Common myeloid progenitor, CD34-positive (primary cell): ENCODE measurements around the gene GALNT13.
A peak's percentile ranks its signal among the peaks of the same experiment; 100 is the strongest.

Experiments used
- CTCF ChIA-PET: fragments of 350-600 bp; sonication (Branson Sonifier 250); formaldehyde crosslinking; loops from one replicate; lab custom pipeline; 2021; ENCODE audit warnings: antibody characterized with exemption; lab: Charles Lee
- POLR2A ChIA-PET: fragments of 350-600 bp; sonication (Branson Sonifier 250); formaldehyde crosslinking; loops from one replicate; lab custom pipeline; 2021; ENCODE audit warnings: antibody characterized with exemption; lab: Charles Lee
- DNase-seq, 3 donors: peaks; one replicate each; pipeline versions ENCODE4 v3.0.0 to v3.0.0-alpha.2; 2013
- H3K27ac ChIP-seq, 2 experiments: 1 replicate in 1 of 2; 2 replicates in 1 of 2; pipeline ENCODE4 v1.7.0; 2013; ENCODE audit warnings: inconsistent platforms in 2 of 2, low read length in 2 of 2, mild to moderate bottlenecking in 2 of 2, low read depth in 1 of 2, moderate library complexity in 1 of 2; ENCODE audit not compliant: severe bottlenecking in 2 of 2, insufficient read depth in 1 of 2, poor library complexity in 1 of 2
- H3K27me3 ChIP-seq, 5 experiments: replicated peaks in 2 of 5; 1 replicate in 3 of 5; 2 replicates in 2 of 5; pipeline versions ENCODE4 v1.6.1 to v1.7.0; 2013; ENCODE audit warnings: low read length in 4 of 5, mild to moderate bottlenecking in 2 of 5, moderate library complexity in 2 of 5, inconsistent platforms in 1 of 5; ENCODE audit not compliant: insufficient read depth in 5 of 5, control insufficient read depth in 4 of 5
- H3K36me3 ChIP-seq, 4 experiments: 1 replicate in 2 of 4; 2 replicates in 2 of 4; pipeline versions ENCODE4 v1.6.1 to v1.7.0; 2013; ENCODE audit warnings: low read length in 3 of 4, control low read depth in 1 of 4, mild to moderate bottlenecking in 1 of 4; ENCODE audit not compliant: control insufficient read depth in 4 of 4, insufficient read depth in 4 of 4
- H3K4me1 ChIP-seq, 4 experiments: 1 replicate in 3 of 4; 2 replicates in 1 of 4; pipeline versions ENCODE4 v1.6.1 to v1.7.1; 2013; ENCODE audit warnings: low read length in 3 of 4, mild to moderate bottlenecking in 3 of 4, control low read depth in 1 of 4, inconsistent platforms in 1 of 4, moderate library complexity in 1 of 4; ENCODE audit not compliant: control insufficient read depth in 4 of 4, insufficient read depth in 4 of 4; ENCODE audit errors: control extremely low read depth in 1 of 4
- H3K4me3 ChIP-seq, 7 experiments: 1 replicate in 4 of 7; 2 replicates in 3 of 7; pipeline versions ENCODE4 v1.5.1 to v1.7.0; 2013; ENCODE audit warnings: mild to moderate bottlenecking in 7 of 7, low read length in 6 of 7, moderate library complexity in 6 of 7, inconsistent platforms in 2 of 7, low read depth in 2 of 7, control low read depth in 1 of 7; ENCODE audit not compliant: insufficient read depth in 4 of 7, control insufficient read depth in 1 of 7; ENCODE audit errors: extremely low read depth in 1 of 7
- H3K9me3 ChIP-seq, 5 experiments: 1 replicate in 4 of 5; 2 replicates in 1 of 5; pipeline versions ENCODE4 v1.6.1 to v1.7.1; 2013; ENCODE audit warnings: low read length in 4 of 5, mild to moderate bottlenecking in 2 of 5, inconsistent platforms in 1 of 5, low read depth in 1 of 5, moderate library complexity in 1 of 5; ENCODE audit not compliant: control insufficient read depth in 4 of 5, insufficient read depth in 2 of 5; ENCODE audit errors: control extremely low read depth in 1 of 5
- WGBS: methylation state at CpG from one replicate; pipeline ENCODE4 v1.1.5; 2013; ENCODE audit not compliant: insufficient coverage; 5-methylcytosine and 5-hydroxymethylcytosine counted together

Gene GALNT13

DNA sequence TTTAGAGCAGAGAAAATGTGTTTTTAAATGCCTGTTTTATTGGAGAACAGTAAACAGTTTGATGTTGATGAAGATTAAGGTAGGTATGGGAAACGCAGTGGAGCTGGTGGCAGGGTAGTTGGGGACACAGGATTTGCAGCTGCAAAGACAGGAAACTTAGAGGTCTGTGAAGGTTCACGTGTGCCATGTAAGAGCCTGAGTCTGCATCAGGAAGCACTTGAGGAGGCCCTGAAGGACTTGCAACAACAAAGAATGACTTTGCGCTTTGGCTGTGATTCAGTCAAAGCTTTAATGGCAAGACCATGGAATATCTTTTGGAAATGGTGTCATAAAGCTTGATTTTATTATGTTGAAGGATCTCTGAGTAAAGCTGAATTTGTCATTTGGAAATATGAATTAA lies 479.2 kb downstream of the GALNT13 start:
- ChIA-PET CTCF (interaction anchor here (1.7 kb wide), 1 partner anchor 24 kb away, joined by 4 read pairs; no protein-coding TSS in a partner anchor), POLR2A (no interaction called here)
- H3K9me3 ChIP-seq = no peaks in the 10 kb centered on the region
- DNase-seq = peak; percentile 14 to 79 (median 67)
- no peaks in the 10 kb centered on the region for H3K27me3 ChIP-seq
- no peak overlapping the region for H3K27ac ChIP-seq
- H3K36me3 ChIP-seq = no peaks in the 10 kb centered on the region
- WGBS = 0% methylated on average over 3 of the region's 3 CpGs
- no peak overlapping the region for H3K4me3 ChIP-seq
- peaks cover 0 to 9% (median 5%) of the 10 kb centered on the region in 4 experiments for H3K4me1 ChIP-seq

DNA sequence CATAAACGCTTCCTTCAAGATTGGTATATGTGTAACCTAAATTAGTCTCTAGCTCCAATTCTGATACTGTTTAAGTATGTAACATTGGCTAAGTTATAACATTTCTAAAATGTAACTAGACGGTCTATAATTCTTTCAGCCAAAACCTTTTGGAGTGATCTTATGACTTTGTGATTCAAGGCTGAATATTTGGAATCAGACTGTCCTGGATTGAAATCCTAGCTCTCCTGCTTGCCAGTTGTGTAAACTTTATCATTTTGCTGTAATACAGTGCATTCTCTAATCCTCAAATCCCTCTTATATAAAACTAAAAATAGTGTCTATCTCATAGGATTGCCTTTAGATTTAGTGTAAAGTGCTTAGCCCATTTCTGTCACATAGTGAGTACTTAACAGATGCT lies 489.6 kb downstream of the GALNT13 start:
- no peaks in the 10 kb centered on the region for H3K36me3 ChIP-seq
- H3K4me1 ChIP-seq = no peaks in the 10 kb centered on the region
- no peaks in the 10 kb centered on the region for H3K9me3 ChIP-seq
- POLR2A ChIA-PET = no interaction called here
- CTCF ChIA-PET = interaction anchor here (1.5 kb wide), 1 partner anchor 10 kb away, joined by 3 read pairs; no protein-coding TSS in a partner anchor
- no peaks in the 10 kb centered on the region for H3K27me3 ChIP-seq
- no peak overlapping the region for H3K27ac ChIP-seq
- WGBS = no CpG with 5 or more reads among the region's 2 CpGs
- no peak overlapping the region for H3K4me3 ChIP-seq
- no peak for DNase-seq

DNA sequence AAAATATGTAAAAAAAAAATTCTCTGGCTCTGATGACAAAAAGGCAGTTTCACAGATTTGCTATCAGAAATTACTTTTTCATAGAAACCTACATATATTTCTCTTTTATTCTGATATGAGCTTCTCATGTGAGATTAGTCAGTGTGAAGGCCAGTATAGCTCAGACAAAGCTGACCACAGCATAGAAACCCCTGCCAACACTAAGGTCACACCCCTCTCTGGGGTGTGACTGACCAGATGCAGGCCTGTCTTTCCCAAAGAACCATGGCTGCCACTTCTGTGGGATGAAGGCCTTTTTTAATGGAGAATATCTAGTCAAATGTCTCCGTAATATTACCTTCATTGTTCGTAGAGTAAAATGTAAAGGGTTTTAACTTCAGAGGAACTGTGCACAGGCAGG lies 496.4 kb downstream of the GALNT13 start:
- Histone ChIP-seq H3K27me3 (no peaks in the 10 kb centered on the region), H3K4me3 (no peak overlapping the region), H3K36me3 (no peaks in the 10 kb centered on the region), H3K4me1 (no peaks in the 10 kb centered on the region), H3K9me3 (no peaks in the 10 kb centered on the region), H3K27ac (no peak overlapping the region)
- WGBS = 95% methylated on average over 2 of the region's 2 CpGs
- CTCF ChIA-PET = interaction anchor here (0.6 kb wide), 1 partner anchor 16 kb away, joined by 3 read pairs; no protein-coding TSS in a partner anchor
- POLR2A ChIA-PET = no interaction called here
- DNase-seq = no peak

DNA sequence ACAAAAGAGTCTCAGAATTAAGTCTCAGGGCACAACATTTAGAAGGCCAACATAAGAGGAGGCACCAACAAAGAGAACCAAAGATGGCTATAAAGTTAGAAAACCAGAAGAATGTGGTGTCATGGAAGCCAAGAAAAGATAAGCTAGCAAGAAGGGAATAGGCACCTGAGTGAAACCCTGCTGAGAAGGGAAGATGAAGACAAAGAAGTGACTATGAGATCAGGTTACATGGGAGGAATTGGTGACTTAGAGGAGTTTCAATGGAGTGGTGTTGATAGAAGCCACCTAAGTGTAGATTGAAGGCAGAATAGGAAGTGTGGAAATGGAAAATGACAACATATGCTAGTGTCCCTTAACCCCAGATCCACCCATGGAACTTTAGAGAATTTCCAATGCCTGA lies 499.2 kb downstream of the GALNT13 start:
- no peak for DNase-seq
- no peaks in the 10 kb centered on the region for H3K36me3 ChIP-seq
- ChIA-PET CTCF (interaction anchor here (0.7 kb wide), 1 partner anchor 10 kb away, joined by 3 read pairs; no protein-coding TSS in a partner anchor), POLR2A (no interaction called here)
- H3K27ac ChIP-seq = no peak overlapping the region
- peaks cover 0 to 3% (median 0%) of the 10 kb centered on the region in 4 experiments for H3K4me1 ChIP-seq
- H3K27me3 ChIP-seq = peaks cover 0 to 3% (median 0%) of the 10 kb centered on the region in 5 experiments
- H3K9me3 ChIP-seq = no peaks in the 10 kb centered on the region
- no peak overlapping the region for H3K4me3 ChIP-seq

DNA sequence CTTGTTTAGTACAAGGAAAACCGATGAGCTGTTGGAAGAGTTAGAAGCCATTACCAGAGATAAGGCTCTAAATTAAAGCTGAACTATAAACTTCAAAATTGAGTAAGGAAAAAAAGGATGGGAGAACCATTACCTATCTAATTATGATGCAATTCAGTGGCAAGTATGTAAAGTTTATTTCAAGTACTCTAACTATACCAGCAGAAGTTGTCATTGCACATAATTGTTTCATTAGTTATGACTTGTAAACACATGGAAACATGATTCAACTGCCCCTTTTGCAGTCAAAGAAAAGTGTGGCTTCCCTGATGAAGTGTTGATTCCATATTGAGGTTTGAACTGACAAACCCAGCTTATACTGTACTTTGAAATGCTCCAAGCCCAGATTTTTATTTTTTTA lies 502.7 kb downstream of the GALNT13 start:
- peaks cover 0 to 5% (median 2%) of the 10 kb centered on the region in 5 experiments for H3K27me3 ChIP-seq
- no peaks in the 10 kb centered on the region for H3K36me3 ChIP-seq
- POLR2A ChIA-PET = no interaction called here
- H3K4me3 ChIP-seq = no peak overlapping the region
- DNase-seq = no peak
- no peaks in the 10 kb centered on the region for H3K9me3 ChIP-seq
- WGBS = 100% methylated on average over 1 of the region's 1 CpG
- H3K27ac ChIP-seq = no peak overlapping the region
- H3K4me1 ChIP-seq = peaks cover 0 to 3% (median 0%) of the 10 kb centered on the region in 4 experiments
- CTCF ChIA-PET = interaction anchor here (0.9 to 2.8 kb wide), 5 partner anchors 9 to 1212 kb away, joined by 3 to 13 read pairs (median 4); no protein-coding TSS in a partner anchor

DNA sequence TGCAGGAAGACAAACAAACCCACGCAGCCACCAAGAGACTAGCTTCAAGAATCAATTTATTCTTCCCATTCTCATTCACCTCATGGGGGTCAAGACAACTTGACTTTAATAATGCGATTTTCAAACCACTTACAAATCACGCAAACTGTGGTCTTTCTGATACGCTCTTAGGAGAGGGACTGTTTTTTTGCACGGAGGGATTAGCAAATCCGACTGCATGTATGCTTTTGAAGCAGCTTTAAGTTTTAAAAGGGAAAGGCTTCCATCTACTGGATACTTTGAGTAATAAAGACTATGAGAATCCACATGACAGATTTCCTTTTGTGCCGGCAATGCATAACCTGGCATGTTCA lies 503.8 kb downstream of the GALNT13 start:
- H3K4me3 ChIP-seq = peak overlapping the region in 1 of 7 experiments; percentile 34
- peak; percentile 60 to 82 (median 76) for DNase-seq
- ChIA-PET CTCF (interaction anchor here (1.0 to 2.8 kb wide), 3 partner anchors 13 to 1213 kb away, joined by 3 to 13 read pairs (median 3); no protein-coding TSS in a partner anchor), POLR2A (no interaction called here)
- 0% methylated on average over 1 of the region's 7 CpGs for WGBS
- no peak overlapping the region for H3K27ac ChIP-seq
- no peaks in the 10 kb centered on the region for H3K36me3 ChIP-seq
- peaks cover 0 to 5% (median 2%) of the 10 kb centered on the region in 5 experiments for H3K27me3 ChIP-seq
- H3K9me3 ChIP-seq = no peaks in the 10 kb centered on the region
- H3K4me1 ChIP-seq = peaks cover 0 to 3% (median 0%) of the 10 kb centered on the region in 4 experiments

DNA sequence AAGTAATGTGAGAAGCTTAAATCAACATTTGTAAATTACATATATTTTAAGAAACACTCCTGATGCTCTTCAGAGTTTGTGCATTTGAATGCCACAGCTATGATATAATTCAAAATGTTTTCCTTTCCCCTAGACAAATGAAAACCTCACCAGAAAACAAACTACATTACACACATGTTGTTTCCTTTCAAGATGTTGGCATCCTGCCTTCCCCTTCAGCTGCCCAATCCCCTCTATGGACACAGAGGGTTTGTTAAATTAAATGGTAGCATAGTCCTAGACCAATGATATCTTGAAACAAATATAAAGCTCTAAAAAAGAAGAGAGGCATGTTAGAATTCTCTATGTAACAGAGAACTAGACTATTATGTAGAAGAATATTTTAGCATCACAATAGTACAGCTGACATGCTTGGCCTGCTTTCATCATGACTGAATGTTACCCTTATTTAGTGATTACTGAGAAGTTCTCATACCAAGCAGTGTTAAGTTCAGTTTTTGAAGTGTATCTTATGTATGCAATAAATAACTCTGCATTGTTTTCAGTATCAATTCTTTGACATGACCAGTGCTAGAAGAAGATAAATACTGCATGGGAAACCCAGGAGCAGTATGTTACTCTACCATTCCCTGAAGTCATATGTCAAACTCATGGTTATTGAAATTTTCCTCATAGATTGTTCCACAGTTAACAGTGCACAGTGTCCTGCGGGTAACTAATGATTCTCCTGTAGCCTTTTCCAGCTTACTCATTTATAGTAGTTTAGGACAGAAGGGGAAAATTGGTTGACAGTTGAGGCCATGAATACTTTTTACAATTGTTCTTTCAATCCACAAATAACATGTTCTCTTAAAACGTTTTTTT lies 510.4 kb downstream of the GALNT13 start:
- POLR2A ChIA-PET = interaction anchor here (0.6 kb wide), 1 partner anchor 229 kb away, joined by 5 read pairs; no protein-coding TSS in a partner anchor
- WGBS = no CpG with 5 or more reads among the region's 2 CpGs
- CTCF ChIA-PET = no interaction called here

More for the DNA sequence above, 510.4 kb downstream of the GALNT13 start:
- Histone ChIP-seq H3K9me3 (no peaks in the 10 kb centered on the region), H3K4me3 (no peak overlapping the region), H3K27me3 (peaks cover 0 to 10% (median 0%) of the 10 kb centered on the region in 5 experiments), H3K4me1 (peaks cover 0 to 21% (median 5%) of the 10 kb centered on the region in 4 experiments), H3K36me3 (no peaks in the 10 kb centered on the region), H3K27ac (no peak overlapping the region)
- DNase-seq = no peak
